ENCODE results near the gene SPATA6. TPM values are rescaled to one million over a fixed set of nuclear protein-coding genes. Genes with fewer than 3 reads are reported as not detected.

SPATA6 gene
- total and polyA plus RNA-seq, 2 of the 8 experiments (the other 6 are each of a cell fraction or from before 2014, with no cell fraction given): 2.4 to 17.2 TPM

DNA sequence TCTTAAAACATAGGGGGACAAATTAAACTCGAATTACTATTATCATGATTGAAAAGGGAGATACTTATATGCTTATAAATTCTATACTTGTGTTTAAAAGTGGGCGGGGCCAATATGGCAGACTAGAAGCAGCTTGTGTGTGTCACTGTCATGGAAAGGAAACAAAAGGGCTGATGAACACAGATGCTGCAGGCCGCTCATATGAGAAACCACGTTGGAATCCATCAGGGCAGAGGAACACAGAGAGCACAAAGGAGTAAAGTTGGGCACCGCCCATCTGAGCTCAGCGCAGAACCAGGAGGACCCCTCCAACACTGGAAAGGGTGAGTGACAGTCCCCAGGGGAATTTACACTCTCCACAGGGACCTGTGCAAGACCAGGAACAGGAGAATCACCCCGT is 142.5 kb downstream of the SPATA6 start (continued):
- TF ChIP-seq, protein P1, sequence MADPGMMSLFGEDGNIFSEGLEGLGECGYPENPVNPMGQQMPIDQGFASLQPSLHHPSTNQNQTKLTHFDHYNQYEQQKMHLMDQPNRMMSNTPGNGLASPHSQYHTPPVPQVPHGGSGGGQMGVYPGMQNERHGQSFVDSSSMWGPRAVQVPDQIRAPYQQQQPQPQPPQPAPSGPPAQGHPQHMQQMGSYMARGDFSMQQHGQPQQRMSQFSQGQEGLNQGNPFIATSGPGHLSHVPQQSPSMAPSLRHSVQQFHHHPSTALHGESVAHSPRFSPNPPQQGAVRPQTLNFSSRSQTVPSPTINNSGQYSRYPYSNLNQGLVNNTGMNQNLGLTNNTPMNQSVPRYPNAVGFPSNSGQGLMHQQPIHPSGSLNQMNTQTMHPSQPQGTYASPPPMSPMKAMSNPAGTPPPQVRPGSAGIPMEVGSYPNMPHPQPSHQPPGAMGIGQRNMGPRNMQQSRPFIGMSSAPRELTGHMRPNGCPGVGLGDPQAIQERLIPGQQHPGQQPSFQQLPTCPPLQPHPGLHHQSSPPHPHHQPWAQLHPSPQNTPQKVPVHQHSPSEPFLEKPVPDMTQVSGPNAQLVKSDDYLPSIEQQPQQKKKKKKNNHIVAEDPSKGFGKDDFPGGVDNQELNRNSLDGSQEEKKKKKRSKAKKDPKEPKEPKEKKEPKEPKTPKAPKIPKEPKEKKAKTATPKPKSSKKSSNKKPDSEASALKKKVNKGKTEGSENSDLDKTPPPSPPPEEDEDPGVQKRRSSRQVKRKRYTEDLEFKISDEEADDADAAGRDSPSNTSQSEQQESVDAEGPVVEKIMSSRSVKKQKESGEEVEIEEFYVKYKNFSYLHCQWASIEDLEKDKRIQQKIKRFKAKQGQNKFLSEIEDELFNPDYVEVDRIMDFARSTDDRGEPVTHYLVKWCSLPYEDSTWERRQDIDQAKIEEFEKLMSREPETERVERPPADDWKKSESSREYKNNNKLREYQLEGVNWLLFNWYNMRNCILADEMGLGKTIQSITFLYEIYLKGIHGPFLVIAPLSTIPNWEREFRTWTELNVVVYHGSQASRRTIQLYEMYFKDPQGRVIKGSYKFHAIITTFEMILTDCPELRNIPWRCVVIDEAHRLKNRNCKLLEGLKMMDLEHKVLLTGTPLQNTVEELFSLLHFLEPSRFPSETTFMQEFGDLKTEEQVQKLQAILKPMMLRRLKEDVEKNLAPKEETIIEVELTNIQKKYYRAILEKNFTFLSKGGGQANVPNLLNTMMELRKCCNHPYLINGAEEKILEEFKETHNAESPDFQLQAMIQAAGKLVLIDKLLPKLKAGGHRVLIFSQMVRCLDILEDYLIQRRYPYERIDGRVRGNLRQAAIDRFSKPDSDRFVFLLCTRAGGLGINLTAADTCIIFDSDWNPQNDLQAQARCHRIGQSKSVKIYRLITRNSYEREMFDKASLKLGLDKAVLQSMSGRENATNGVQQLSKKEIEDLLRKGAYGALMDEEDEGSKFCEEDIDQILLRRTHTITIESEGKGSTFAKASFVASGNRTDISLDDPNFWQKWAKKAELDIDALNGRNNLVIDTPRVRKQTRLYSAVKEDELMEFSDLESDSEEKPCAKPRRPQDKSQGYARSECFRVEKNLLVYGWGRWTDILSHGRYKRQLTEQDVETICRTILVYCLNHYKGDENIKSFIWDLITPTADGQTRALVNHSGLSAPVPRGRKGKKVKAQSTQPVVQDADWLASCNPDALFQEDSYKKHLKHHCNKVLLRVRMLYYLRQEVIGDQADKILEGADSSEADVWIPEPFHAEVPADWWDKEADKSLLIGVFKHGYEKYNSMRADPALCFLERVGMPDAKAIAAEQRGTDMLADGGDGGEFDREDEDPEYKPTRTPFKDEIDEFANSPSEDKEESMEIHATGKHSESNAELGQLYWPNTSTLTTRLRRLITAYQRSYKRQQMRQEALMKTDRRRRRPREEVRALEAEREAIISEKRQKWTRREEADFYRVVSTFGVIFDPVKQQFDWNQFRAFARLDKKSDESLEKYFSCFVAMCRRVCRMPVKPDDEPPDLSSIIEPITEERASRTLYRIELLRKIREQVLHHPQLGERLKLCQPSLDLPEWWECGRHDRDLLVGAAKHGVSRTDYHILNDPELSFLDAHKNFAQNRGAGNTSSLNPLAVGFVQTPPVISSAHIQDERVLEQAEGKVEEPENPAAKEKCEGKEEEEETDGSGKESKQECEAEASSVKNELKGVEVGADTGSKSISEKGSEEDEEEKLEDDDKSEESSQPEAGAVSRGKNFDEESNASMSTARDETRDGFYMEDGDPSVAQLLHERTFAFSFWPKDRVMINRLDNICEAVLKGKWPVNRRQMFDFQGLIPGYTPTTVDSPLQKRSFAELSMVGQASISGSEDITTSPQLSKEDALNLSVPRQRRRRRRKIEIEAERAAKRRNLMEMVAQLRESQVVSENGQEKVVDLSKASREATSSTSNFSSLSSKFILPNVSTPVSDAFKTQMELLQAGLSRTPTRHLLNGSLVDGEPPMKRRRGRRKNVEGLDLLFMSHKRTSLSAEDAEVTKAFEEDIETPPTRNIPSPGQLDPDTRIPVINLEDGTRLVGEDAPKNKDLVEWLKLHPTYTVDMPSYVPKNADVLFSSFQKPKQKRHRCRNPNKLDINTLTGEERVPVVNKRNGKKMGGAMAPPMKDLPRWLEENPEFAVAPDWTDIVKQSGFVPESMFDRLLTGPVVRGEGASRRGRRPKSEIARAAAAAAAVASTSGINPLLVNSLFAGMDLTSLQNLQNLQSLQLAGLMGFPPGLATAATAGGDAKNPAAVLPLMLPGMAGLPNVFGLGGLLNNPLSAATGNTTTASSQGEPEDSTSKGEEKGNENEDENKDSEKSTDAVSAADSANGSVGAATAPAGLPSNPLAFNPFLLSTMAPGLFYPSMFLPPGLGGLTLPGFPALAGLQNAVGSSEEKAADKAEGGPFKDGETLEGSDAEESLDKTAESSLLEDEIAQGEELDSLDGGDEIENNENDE (IDR thresholded peaks at IDR 0.05; ENCODE audit: insufficient replicate concordance, low read length): no peak
- TF ChIP-seq CREB1 (IDR thresholded peaks at IDR 0.05): no peak
- TF ChIP-seq MAFK (IDR thresholded peaks at IDR 0.05; ENCODE audit: low read depth, low read length): no peak

All from H1 (cell line).